H54 (cell line): ENCODE data around the gene TFAP2A.
A peak's percentile ranks its signal among the peaks of the same experiment; 100 is the strongest.

Experiments
- DNase-seq: peaks from one replicate; pipeline ENCODE4 v3.0.0; 2011; ENCODE audit warnings: low spot score, mixed read lengths; ENCODE audit not compliant: insufficient read length
- FAIRE-seq: peaks from 3 replicates; lab custom pipeline; 2011; peaks lifted over from hg19 to GRCh38; lab: Jason Lieb, UNC
- POLR2A ChIP-seq: IDR thresholded peaks from 2 replicates; pipeline ENCODE4 v1.6.1; 2011; ENCODE audit warnings: low read depth, mild to moderate bottlenecking, low read length

The TFAP2A gene

GRCh38 chr6:10414756-10415616 is at the start of gene TFAP2A:
TFAP2A (minus strand) TSS chr6:10415074; CDS start chr6:10414991, 83 bp downstream.
- peak; percentile 75 for DNase-seq
- FAIRE-seq: no peak
- TF ChIP-seq POLR2A: no peak

- no peak for FAIRE-seq
- no peak for TF ChIP-seq POLR2A
- no peak for DNase-seq
These were observed 48.9 kb upstream of the TFAP2A start for GRCh38 chr6:10463491-10464481.

- FAIRE-seq (no peak), DNase-seq (no peak)
- no peak for TF ChIP-seq POLR2A
These were observed 48.2 kb upstream of the TFAP2A start for GRCh38 chr6:10463040-10463439.

DNA sequence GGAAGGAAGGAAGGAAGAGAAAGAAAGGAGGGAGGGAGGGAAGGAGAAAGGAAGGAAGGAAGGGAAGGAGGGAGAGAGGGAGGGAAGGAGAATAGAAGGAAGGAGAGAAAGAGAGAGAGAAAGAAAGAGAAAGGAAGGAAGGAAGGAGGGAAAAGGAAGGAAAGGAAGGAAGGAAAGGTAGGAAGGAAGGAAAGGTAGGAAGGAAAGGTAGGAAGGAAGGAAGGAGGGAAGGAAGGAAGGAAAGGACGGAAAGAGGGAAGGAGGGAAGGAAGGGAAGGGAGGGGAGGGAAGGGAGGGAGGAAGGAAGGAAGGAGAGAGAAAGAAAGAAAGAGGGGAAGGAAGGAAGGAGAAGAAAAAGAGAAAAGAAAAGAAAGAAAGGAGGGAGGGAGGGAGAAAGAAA is 47.0 kb upstream of the TFAP2A start:
- DNase-seq (no peak), FAIRE-seq (no peak)
- no peak for TF ChIP-seq POLR2A

DNA sequence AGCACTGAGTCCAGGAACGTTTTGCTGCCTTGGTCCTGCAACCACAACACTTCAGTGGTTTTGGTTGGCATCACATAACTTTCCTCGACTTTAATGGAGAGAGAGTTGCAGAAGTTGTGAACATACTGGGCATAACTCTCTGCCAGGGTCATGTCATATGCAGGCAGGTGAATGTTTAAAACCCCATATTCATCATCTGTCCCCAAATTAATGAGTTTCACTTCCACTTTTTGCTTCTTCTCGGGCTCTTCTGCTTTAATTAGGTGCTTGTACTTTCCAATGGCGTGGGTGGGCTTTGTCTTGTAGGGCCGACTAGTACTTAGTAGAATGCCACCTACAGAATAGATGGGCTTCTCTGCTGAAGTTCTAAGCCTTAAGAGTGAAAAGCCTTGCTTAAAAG is 45.2 kb upstream of the TFAP2A start:
- FAIRE-seq (no peak), DNase-seq (no peak)
- no peak for TF ChIP-seq POLR2A

GRCh38 chr6:10458287-10458686 is 43.4 kb upstream of the TFAP2A start:
- no peak for TF ChIP-seq POLR2A
- FAIRE-seq: no peak
- no peak for DNase-seq

- FAIRE-seq (no peak), DNase-seq (peak; percentile 30)
- no peak for TF ChIP-seq POLR2A
These were observed 38.7 kb upstream of the TFAP2A start for GRCh38 chr6:10453596-10453995.

GRCh38 chr6:10451828-10452509 is 37.1 kb upstream of the TFAP2A start:
- FAIRE-seq (peak; percentile 98), DNase-seq (peak; percentile 85)
- TF ChIP-seq POLR2A: no peak; the same call in 1 of the 2 replicates

DNA sequence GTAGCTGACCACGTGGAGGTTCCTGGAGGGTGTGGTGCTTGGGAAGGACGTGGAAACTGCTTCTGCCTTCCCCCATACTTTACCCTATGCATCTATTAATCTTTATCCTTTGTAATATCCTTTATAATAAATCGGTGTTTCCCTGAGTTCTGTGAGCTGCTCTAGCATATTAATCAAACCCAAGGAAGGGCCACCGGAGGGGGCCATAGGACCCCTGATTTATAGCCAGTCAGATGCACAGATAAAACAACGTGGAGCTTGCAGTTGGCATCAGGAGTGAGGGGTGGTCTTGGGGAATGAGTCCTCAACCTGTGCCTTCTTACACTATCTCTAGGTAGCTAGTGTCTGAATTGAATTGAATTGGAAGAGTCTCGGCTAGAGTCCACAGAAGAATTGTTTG is 36.5 kb upstream of the TFAP2A start:
- no peak for FAIRE-seq
- TF ChIP-seq POLR2A: no peak
- no peak for DNase-seq

GRCh38 chr6:10449751-10450150 is 34.9 kb upstream of the TFAP2A start:
- DNase-seq: no peak
- no peak for FAIRE-seq
- TF ChIP-seq POLR2A: no peak

DNA sequence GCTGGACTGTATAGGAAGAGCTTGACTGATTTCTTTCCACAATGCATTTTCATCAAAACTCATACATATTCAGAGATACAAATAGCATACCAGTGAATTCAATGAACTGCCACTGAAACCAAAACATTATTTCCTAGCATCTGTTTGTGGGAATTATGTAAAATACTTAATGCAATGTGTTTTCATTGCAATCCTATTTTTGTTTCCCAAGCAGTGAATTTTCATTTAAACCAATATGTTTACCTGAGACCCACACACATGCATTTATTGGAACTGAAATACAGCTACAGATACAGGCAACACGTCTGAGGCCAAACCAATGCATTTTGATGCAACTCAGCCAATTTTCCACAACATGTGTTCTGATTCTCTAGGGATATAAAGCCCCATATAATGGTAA is 33.2 kb upstream of the TFAP2A start:
- no peak for TF ChIP-seq POLR2A
- no peak for DNase-seq
- no peak for FAIRE-seq

- FAIRE-seq (no peak), DNase-seq (no peak)
- no peak for TF ChIP-seq POLR2A
These were observed 31.7 kb upstream of the TFAP2A start for GRCh38 chr6:10446548-10446947.

GRCh38 chr6:10441655-10442009 is 26.8 kb upstream of the TFAP2A start:
- DNase-seq: no peak
- FAIRE-seq: peak; percentile 27
- no peak for TF ChIP-seq POLR2A
